OCI-LY3 (cell line): ENCODE results near the gene RAP1GDS1.

ENCODE experiments used
- H2AFZ ChIP-seq: fragments of 200-600, 300-600 bp; shearing (Covaris generic); 2 replicates; pipeline ENCODE4 v1.6.0; 2014; ENCODE audit warnings: antibody characterized with exemption, low read depth, low read length
- H3K27ac ChIP-seq: fragments of 200-600, 300-600 bp; sonication (generic); 2 replicates; pipeline ENCODE4 v1.5.1; 2014; ENCODE audit warnings: mild to moderate bottlenecking, low read length, moderate library complexity, mixed read lengths
- H3K27me3 ChIP-seq: fragments of 200-600, 300-600 bp; sonication (generic); 2 replicates; pipeline ENCODE4 v1.6.1; 2014; ENCODE audit warnings: low read depth, low read length, mixed read lengths
- H3K36me3 ChIP-seq: fragments of 200-600, 300-600 bp; sonication (generic); replicated peaks from 2 replicates; pipeline ENCODE3; 2014; ENCODE audit warnings: low read depth, low read length, mixed read lengths
- H3K4me1 ChIP-seq: fragments of 300-600, 200-600 bp; sonication (generic); 2 replicates; pipeline ENCODE4 v1.6.1; 2014; ENCODE audit warnings: low read length, mixed read lengths
- H3K4me2 ChIP-seq: fragments of 200-600, 300-600 bp; sonication (generic); 2 replicates; pipeline ENCODE4 v1.6.1; 2014; ENCODE audit warnings: low read length, mixed read lengths
- H3K4me3 ChIP-seq: fragments of 300-600, 200-600 bp; sonication (generic); 2 replicates; pipeline ENCODE4 v1.5.1; 2014; ENCODE audit warnings: antibody characterized with exemption, mild to moderate bottlenecking, low read length, moderate library complexity
- H3K79me2 ChIP-seq: fragments of 300-600, 200-600 bp; shearing (Covaris generic); 2 replicates; pipeline ENCODE4 v1.6.1; 2014; ENCODE audit warnings: mild to moderate bottlenecking, low read length, mixed read lengths
- H3K9ac ChIP-seq: fragments of 300-600, 200-600 bp; shearing (Covaris generic); 2 replicates; pipeline ENCODE4 v1.6.0; 2014; ENCODE audit warnings: mild to moderate bottlenecking, low read length, moderate library complexity
- H3K9me3 ChIP-seq: fragments of 200-600, 300-600 bp; shearing (Covaris generic); 2 replicates; pipeline ENCODE4 v1.6.1; 2014; ENCODE audit warnings: low read length, mixed read lengths; ENCODE audit not compliant: insufficient read depth
- H4K20me1 ChIP-seq: fragments of 200-600, 300-600 bp; sonication (generic); 2 replicates; pipeline ENCODE4 v1.6.1; 2016; ENCODE audit warnings: low read length, mixed read lengths; ENCODE audit not compliant: insufficient read depth
- CTCF ChIP-seq: fragments of 200-600, 300-600 bp; sonication (generic); IDR thresholded peaks from 2 replicates; pipeline ENCODE4 v1.5.1; 2014; ENCODE audit warnings: antibody characterized with exemption, low read length, low read depth
- EZH2phosphoT487 ChIP-seq: fragments of 200-600 bp; shearing (Covaris generic); IDR thresholded peaks from 2 replicates; pipeline ENCODE4 v1.6.1; 2018; ENCODE audit warnings: antibody characterized with exemption, mixed run types, low read depth

RAP1GDS1 gene

DNA sequence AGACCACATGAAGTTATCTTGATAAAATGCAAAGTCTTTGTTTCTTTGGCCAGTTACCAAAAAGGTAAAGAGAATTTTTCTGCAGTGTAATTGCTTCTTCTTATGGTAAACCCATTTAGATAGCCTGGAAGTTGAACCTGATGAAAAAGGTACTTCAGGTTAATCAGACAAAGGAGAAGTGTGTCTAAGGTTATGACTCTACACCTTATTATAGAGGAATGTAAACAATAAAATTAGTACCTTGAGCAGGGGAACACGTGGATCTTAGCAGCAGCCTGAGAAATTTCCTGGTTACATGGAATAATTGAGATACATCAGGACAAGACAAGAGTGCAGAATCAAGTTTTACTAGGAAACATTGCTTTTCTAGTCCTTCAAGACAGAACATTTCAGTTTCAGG, 70.8 kb downstream of the RAP1GDS1 start:
- H3K36me3 ChIP-seq = peaks cover 47% of the 10 kb centered on the region
- H3K4me2 ChIP-seq = no peak overlapping the region
- H3K79me2 ChIP-seq = peaks cover 4% of the 10 kb centered on the region; the same call in 1 of the 2 replicates
- peaks cover 16% of the 10 kb centered on the region; the same call in 1 of the 2 replicates for H3K9me3 ChIP-seq
- H3K4me3 ChIP-seq = no peak overlapping the region
- H3K4me1 ChIP-seq = no peaks in the 10 kb centered on the region
- H3K27me3 ChIP-seq = no peaks in the 10 kb centered on the region
- H3K27ac ChIP-seq = no peak overlapping the region
- H2AFZ ChIP-seq = no peak overlapping the region
- H4K20me1 ChIP-seq = no peaks in the 10 kb centered on the region
- no peak overlapping the region for H3K9ac ChIP-seq
- TF ChIP-seq EZH2phosphoT487 (no peak), CTCF (no peak)

DNA sequence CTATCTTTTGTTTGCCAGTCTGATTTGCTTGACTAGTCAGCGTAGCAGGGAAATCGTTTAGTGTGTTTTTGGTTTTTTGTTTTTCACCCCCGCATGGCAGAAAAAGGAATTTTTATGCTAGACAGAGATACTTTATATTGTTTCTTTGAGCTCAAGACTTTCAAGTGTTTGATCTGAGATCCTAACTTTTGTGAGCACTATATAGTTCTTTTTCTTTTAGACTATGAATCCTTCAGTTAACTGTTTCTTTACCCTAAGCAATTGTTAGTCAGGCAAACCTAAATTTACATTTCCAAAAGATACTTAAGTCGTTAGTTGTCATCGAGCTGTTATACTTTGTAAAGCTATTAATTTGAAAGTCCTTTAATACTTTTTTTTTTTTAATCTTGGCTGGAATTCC, 73.3 kb downstream of the RAP1GDS1 start:
- Histone ChIP-seq H3K79me2 (peaks cover 14% of the 10 kb centered on the region; the same call in 1 of the 2 replicates), H3K36me3 (peaks cover 33% of the 10 kb centered on the region), H3K27ac (no peak overlapping the region), H2AFZ (no peak overlapping the region), H4K20me1 (no peaks in the 10 kb centered on the region), H3K9me3 (peaks cover 10% of the 10 kb centered on the region; the same call in 1 of the 2 replicates), H3K4me2 (no peak overlapping the region), H3K27me3 (no peaks in the 10 kb centered on the region), H3K4me3 (no peak overlapping the region), H3K4me1 (no peaks in the 10 kb centered on the region), H3K9ac (no peak overlapping the region)
- TF ChIP-seq CTCF (no peak), EZH2phosphoT487 (no peak)

DNA sequence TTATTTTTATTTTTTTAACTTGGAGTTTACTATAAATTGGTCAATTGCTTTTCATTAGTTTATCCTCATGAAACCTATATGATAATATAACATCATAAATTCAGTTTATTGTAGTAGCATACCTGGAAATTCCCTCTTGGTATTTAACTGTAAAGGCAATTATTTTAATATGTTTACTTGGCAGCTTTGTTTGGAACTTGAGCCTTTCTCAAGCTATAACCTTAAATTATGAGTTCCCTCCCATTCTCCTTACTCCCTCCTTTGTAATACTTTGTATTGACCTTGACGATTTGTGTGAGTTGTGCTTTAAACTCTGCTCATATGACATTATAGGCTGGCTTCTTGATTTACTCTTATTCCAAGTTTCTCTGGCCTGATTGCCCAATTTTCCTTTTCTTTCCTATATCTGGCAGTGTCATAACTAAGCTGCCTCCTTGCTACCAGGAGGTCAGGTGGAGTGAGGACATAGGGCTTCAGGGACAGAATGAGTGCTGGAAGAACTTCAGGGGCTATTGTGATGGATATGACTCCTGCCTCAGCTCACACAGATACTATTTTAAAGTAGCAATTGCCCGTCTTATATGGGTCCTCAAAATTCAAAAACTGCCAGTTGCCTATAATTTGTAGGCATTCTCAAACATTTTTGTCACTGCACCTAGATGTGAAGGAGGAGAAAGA, 77.7 kb downstream of the RAP1GDS1 start:
- H3K27me3 ChIP-seq = no peaks in the 10 kb centered on the region
- no peaks in the 10 kb centered on the region for H3K9me3 ChIP-seq
- H3K4me2 ChIP-seq = no peak overlapping the region
- H3K79me2 ChIP-seq = peaks cover 18% of the 10 kb centered on the region; the same call in 1 of the 2 replicates
- TF ChIP-seq EZH2phosphoT487 = no peak
- TF ChIP-seq CTCF = no peak
- H3K9ac ChIP-seq = no peak overlapping the region
- no peaks in the 10 kb centered on the region for H4K20me1 ChIP-seq
- H3K4me1 ChIP-seq = no peaks in the 10 kb centered on the region
- H3K27ac ChIP-seq = no peak overlapping the region
- peaks cover 15% of the 10 kb centered on the region for H3K36me3 ChIP-seq
- H2AFZ ChIP-seq = no peak overlapping the region
- no peak overlapping the region for H3K4me3 ChIP-seq

DNA sequence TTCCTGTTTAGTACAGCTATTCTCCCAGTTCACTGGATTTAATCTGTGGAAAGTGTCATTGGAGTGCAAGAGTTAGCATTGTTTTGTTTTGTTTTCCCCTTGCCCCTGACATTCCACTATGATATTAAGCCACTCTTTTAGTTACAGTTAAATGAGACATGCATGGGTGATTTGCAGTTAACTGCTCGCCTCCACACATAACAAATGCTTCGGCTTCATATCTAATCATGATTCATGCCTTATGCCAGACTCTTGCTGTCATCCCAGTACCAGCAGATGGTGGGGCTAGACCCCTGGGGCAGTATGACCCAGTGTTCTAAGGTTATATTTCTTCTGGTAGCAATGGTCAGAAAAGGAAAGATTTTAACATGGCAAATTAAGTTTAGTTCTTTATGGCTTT, 80.1 kb downstream of the RAP1GDS1 start:
- H3K27ac ChIP-seq = no peak overlapping the region
- H3K4me3 ChIP-seq = no peak overlapping the region
- no peaks in the 10 kb centered on the region for H3K4me1 ChIP-seq
- peaks cover 9% of the 10 kb centered on the region for H3K36me3 ChIP-seq
- TF ChIP-seq CTCF = no peak
- no peak for TF ChIP-seq EZH2phosphoT487
- H3K4me2 ChIP-seq = no peak overlapping the region
- no peak overlapping the region for H3K9ac ChIP-seq
- no peaks in the 10 kb centered on the region for H3K27me3 ChIP-seq
- peaks cover 14% of the 10 kb centered on the region; the same call in 1 of the 2 replicates for H3K79me2 ChIP-seq
- H3K9me3 ChIP-seq = no peaks in the 10 kb centered on the region
- H4K20me1 ChIP-seq = no peaks in the 10 kb centered on the region
- no peak overlapping the region for H2AFZ ChIP-seq
